ENCODE data around the gene UPK1A. TPM values are rescaled to one million over a fixed set of nuclear protein-coding genes. Genes with fewer than 3 reads are reported as not detected.

UPK1A gene
- total and polyA plus RNA-seq, 9 donors, result 0.06 to 0.20 TPM; not detected in 7

DNA sequence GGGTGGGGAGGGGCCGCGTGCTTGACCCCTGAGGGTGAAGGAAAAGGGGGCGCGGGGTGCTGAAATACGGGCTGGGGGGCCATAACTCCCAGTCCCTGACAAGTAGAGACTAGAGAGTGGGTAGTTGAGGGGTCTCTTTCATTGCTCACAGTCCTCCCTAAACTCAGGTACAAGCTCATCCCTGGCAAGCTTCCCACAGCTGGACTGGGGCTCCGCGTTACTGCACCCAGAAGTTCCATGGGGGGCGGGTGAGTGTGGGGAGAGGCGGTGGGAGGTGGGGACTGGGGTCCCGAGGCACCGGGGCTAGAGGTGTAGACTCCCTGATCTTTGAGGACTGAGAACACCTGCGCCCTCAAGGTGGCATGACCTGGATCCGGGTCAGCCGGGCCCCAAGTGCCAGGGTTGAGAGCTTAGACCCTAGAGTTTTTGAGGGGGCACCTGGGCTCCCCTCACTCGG lies 23.5 kb upstream of the UPK1A start:
- TF ChIP-seq EP300 (IDR thresholded peaks at IDR 0.05) (no peak), POLR2A (IDR thresholded peaks at IDR 0.05) (no peak)
- TF ChIP-seq, protein P1, sequence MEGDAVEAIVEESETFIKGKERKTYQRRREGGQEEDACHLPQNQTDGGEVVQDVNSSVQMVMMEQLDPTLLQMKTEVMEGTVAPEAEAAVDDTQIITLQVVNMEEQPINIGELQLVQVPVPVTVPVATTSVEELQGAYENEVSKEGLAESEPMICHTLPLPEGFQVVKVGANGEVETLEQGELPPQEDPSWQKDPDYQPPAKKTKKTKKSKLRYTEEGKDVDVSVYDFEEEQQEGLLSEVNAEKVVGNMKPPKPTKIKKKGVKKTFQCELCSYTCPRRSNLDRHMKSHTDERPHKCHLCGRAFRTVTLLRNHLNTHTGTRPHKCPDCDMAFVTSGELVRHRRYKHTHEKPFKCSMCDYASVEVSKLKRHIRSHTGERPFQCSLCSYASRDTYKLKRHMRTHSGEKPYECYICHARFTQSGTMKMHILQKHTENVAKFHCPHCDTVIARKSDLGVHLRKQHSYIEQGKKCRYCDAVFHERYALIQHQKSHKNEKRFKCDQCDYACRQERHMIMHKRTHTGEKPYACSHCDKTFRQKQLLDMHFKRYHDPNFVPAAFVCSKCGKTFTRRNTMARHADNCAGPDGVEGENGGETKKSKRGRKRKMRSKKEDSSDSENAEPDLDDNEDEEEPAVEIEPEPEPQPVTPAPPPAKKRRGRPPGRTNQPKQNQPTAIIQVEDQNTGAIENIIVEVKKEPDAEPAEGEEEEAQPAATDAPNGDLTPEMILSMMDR (IDR thresholded peaks at IDR 0.05), result no peak
- Histone ChIP-seq H3K36me3 (no peaks in the 10 kb centered on the region), H3K27ac (peak overlapping the region in 1 of 2 donors; percentile 81), H3K9me3 (no peaks in the 10 kb centered on the region), H3K4me1 (ENCODE audit: insufficient read depth) (peaks cover 7% of the 10 kb centered on the region), H3K27me3 (no peaks in the 10 kb centered on the region), H3K4me3 (peak overlapping the region; percentile 61)
- intact Hi-C loops (cut with DNase I), result no loop called here
- WGBS, 3 donors, result 33 to 39% (median 34%) methylated on average over 15 of the region's 15 CpGs
- DNase-seq, result peak; percentile 39 to 72 (median 58)

DNA sequence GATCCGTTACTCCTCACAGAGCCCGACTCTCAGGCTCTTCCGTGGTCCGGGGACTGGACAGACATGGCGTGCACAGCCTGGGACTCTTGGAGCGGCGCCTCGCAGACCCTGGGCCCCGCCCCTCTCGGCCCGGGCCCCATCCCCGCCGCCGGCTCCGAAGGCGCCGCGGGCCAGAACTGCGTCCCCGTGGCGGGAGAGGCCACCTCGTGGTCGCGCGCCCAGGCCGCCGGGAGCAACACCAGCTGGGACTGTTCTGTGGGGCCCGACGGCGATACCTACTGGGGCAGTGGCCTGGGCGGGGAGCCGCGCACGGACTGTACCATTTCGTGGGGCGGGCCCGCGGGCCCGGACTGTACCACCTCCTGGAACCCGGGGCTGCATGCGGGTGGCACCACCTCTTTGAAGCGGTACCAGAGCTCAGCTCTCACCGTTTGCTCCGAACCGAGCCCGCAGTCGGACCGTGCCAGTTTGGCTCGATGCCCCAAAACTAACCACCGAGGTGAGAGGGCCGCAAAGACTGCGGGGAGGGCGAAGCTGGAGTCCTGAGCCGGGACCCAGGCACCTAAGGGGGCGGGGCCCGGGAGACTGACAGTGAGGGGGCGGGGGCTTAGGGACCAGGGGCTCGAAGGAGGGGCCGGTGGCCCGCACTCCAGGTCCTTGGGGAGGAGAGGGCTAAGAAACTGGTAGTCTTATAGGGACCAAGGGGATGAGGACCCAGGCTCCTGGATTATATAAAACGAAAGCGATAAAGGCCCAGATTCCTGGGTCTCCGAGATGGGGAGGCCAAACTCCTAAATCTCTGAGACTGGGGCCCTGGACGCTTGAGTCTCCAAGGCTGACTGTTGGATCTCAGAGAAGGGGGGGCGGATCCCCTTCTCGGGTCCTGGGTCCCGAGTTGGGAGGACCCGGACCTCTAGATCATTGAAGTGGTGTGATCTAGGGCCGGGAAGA lies 22.8 kb upstream of the UPK1A start:
- Histone ChIP-seq H3K36me3 (no peaks in the 10 kb centered on the region), H3K4me3 (peak overlapping the region; percentile 61), H3K9me3 (no peaks in the 10 kb centered on the region), H3K4me1 (ENCODE audit: insufficient read depth) (peaks cover 7% of the 10 kb centered on the region), H3K27me3 (no peaks in the 10 kb centered on the region), H3K27ac (peak overlapping the region; percentile 68 to 81)
- no peak for TF ChIP-seq EP300 (IDR thresholded peaks at IDR 0.05)
- TF ChIP-seq POLR2A (IDR thresholded peaks at IDR 0.05), result peak; percentile 35
- peak; percentile 85 to 87 (median 86) for DNase-seq
- WGBS, 3 donors, result 0 to 3% (median 1%) methylated on average over 30 to 69 of the region's 69 CpGs
- intact Hi-C loops (cut with DNase I), result no loop called here

DNA sequence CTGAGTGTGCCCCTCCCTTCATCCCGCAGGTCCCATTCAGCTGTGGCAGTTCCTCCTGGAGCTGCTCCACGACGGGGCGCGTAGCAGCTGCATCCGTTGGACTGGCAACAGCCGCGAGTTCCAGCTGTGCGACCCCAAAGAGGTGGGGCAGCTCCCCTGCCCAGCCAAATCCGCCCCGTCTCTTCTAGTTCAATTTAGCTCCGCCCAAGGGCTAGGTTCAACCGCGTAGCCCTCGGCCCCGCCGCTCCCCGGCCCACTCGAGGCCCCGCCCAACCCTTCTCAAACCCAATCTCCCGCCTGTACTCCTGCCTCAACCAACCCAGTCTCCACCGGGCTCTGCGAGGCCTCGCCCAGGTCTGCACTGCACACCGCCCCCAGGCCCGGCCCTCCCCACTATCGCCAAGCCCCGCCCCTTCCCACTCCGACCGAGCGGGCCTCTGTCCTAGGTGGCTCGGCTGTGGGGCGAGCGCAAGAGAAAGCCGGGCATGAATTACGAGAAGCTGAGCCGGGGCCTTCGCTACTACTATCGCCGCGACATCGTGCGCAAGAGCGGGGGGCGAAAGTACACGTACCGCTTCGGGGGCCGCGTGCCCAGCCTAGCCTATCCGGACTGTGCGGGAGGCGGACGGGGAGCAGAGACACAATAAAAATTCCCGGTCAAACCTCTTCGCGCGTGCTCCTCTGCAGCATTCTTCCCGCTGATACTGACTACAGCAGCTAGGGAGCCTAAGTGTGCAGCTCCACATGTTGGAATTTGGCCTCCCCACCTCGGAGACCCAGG lies 21.9 kb upstream of the UPK1A start:
- WGBS, 3 donors, result 1% methylated on average over 59 to 60 of the region's 60 CpGs
- peak; percentile 92 to 95 (median 95) for DNase-seq
- Histone ChIP-seq H3K9me3 (no peaks in the 10 kb centered on the region), H3K4me3 (peak overlapping the region; percentile 61), H3K27ac (peak overlapping the region; percentile 68 to 81), H3K36me3 (no peaks in the 10 kb centered on the region), H3K27me3 (no peaks in the 10 kb centered on the region), H3K4me1 (ENCODE audit: insufficient read depth) (peaks cover 10% of the 10 kb centered on the region)
- peak; percentile 25 for TF ChIP-seq POLR2A (IDR thresholded peaks at IDR 0.05)
- TF ChIP-seq, protein P1 (IDR thresholded peaks at IDR 0.05), result no peak
- intact Hi-C loops (cut with DNase I), result no loop called here

DNA sequence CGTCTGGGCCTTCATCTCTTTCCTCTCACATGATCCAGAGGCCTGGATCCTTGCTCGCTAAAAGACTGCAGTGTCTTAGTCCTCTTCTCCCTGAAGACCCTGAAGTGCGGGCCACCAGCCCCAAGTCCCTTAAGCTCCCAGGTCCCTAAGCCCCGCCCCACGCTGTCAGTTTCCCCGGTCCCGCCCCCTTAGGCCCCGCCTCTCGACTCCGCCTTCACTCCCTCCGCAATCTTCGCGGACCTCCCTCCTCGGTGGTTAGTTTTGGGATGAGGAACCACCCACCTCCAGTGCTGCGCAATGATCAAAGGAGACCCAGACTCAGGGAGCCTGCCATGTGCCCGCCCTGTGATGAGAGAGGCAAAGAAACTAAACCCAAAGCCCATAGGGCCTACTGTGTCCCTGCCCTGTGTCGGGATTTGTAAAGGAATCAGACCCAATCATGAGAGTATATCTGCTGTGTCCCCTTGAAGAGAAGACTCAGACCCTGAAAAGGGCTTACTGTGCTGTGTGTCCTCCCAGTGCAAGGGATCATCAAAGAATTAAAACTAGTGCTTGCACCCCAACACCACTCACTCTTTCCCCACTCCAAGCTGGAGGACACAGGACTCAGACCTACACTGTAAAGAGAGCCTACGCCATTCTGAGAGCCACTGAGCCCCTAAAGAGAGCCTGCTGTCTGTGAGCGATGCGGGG lies 21.2 kb upstream of the UPK1A start:
- peak; percentile 90 to 94 (median 94) for DNase-seq
- Histone ChIP-seq H3K27ac (peak overlapping the region; percentile 43 to 81), H3K27me3 (no peaks in the 10 kb centered on the region), H3K36me3 (no peaks in the 10 kb centered on the region), H3K9me3 (no peaks in the 10 kb centered on the region), H3K4me1 (ENCODE audit: insufficient read depth) (peaks cover 10% of the 10 kb centered on the region), H3K4me3 (peak overlapping the region; percentile 61)
- WGBS, 3 donors, result 11 to 14% (median 12%) methylated on average over 20 of the region's 20 CpGs
- TF ChIP-seq, protein P1 (IDR thresholded peaks at IDR 0.05), result peak in 1 of 3 donors; percentile 16
- TF ChIP-seq EP300 (IDR thresholded peaks at IDR 0.05), result peak; percentile 4
- no peak for TF ChIP-seq POLR2A (IDR thresholded peaks at IDR 0.05)
- intact Hi-C loops (cut with DNase I), result no loop called here

Data from ovary (tissue), 9 donors.